ENCODE results near the gene DNMT3A.

Gene DNMT3A

DNA sequence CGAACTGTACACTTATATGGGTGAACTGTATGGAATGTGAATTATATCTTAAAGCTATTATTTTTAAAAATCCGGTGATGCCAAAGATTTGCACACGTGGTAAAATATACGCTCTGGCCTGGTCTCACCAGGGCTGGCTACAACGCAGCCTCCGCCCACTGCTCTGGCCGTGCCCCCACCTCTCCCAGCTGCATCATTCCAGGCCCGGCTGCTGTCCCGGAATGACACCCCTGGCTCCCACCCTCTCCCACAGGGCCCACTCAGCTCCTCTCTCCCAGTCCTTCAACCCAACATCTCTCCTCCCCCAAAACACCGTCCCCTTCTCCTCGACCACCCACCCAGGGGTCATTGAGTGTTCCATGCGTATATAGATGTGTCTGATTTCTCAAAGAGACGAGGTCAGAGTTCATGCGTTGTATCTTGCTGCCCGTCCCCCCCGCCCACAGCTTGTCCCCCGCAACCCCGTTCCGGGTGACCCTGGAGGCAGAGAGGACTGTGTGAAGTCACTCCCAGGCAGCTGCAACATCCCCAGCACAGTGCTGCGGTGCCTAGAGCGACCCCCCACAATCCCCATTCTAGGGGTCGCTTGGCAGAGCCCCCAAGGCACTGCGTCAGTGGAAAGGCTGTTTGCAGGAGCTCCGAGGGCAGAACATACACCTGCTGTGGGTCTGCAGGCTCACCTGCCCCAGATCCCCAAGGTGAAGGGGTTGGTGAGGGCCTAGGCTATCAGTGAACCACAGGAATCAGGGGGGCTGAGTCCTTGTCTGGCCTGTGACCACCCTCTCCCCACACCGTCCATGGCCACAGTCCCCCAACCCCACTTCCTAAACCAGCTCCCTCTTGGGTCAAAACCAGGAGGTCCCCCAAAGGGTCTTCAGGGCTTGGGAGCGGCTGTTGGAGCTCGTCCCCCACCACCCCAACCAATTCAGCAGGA, 13.3 kb downstream of the DNMT3A start:
- TF ChIP-seq TAF1 (IDR thresholded peaks at IDR 0.05; ENCODE audit: borderline replicate concordance, insufficient read depth, low read length) (no peak), SIN3A (IDR thresholded peaks at IDR 0.05; ENCODE audit: borderline replicate concordance, insufficient read depth, low read length) (no peak)
- TF ChIP-seq, protein P1, sequence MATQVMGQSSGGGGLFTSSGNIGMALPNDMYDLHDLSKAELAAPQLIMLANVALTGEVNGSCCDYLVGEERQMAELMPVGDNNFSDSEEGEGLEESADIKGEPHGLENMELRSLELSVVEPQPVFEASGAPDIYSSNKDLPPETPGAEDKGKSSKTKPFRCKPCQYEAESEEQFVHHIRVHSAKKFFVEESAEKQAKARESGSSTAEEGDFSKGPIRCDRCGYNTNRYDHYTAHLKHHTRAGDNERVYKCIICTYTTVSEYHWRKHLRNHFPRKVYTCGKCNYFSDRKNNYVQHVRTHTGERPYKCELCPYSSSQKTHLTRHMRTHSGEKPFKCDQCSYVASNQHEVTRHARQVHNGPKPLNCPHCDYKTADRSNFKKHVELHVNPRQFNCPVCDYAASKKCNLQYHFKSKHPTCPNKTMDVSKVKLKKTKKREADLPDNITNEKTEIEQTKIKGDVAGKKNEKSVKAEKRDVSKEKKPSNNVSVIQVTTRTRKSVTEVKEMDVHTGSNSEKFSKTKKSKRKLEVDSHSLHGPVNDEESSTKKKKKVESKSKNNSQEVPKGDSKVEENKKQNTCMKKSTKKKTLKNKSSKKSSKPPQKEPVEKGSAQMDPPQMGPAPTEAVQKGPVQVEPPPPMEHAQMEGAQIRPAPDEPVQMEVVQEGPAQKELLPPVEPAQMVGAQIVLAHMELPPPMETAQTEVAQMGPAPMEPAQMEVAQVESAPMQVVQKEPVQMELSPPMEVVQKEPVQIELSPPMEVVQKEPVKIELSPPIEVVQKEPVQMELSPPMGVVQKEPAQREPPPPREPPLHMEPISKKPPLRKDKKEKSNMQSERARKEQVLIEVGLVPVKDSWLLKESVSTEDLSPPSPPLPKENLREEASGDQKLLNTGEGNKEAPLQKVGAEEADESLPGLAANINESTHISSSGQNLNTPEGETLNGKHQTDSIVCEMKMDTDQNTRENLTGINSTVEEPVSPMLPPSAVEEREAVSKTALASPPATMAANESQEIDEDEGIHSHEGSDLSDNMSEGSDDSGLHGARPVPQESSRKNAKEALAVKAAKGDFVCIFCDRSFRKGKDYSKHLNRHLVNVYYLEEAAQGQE (IDR thresholded peaks at IDR 0.05; ENCODE audit: insufficient read depth in 1 of 2, low read depth in 2 of 2, low read length in 2 of 2), result no peak

DNA sequence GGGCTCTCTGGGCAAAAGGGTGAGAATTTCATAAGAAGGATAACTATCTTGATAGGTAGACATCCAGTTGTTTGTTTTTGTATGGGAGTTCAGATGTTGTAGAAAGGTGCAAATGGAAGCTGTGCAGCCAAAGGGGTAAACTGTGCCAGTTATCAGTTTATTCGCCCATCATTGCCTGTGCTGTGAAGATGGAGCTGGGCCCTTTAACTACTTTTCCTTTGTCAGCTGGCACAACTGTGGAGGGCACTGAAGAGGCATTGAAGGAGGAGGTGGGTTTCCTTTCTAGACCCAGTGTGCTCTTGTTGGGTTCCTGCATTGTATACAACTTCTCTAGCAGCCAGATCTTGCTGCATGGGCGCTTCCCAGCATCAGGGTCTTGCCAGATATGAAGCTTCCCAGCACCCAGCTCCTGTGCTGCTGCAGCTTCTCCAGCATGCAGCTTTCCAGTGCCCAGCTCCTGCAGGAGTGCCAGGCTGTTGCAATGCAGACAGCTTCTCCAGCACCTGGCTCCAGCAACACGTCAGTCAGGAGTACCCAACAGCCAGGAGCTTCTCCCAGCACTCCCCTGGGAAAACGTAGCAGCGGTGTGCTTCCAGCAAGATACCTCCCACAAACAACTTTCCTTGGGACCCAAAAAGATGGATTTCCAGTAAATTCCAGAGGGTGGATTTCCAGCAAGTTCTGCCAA, 15.3 kb downstream of the DNMT3A start:
- TF ChIP-seq, protein P1 (IDR thresholded peaks at IDR 0.05; ENCODE audit: insufficient read depth in 1 of 2, low read depth in 2 of 2, low read length in 2 of 2), result no peak
- TF ChIP-seq SIN3A (IDR thresholded peaks at IDR 0.05; ENCODE audit: borderline replicate concordance, insufficient read depth, low read length), result no peak
- no peak for TF ChIP-seq TAF1 (IDR thresholded peaks at IDR 0.05; ENCODE audit: borderline replicate concordance, insufficient read depth, low read length)
- TF ChIP-seq POLR2AphosphoS5 (IDR thresholded peaks at IDR 0.05; ENCODE audit: low read depth, low read length), result no peak
- TF ChIP-seq FOXP2 (optimal IDR thresholded peaks at IDR 0.05; ENCODE audit: borderline replicate concordance, extremely low read depth, extremely low read length, insufficient read depth), result no peak

DNA sequence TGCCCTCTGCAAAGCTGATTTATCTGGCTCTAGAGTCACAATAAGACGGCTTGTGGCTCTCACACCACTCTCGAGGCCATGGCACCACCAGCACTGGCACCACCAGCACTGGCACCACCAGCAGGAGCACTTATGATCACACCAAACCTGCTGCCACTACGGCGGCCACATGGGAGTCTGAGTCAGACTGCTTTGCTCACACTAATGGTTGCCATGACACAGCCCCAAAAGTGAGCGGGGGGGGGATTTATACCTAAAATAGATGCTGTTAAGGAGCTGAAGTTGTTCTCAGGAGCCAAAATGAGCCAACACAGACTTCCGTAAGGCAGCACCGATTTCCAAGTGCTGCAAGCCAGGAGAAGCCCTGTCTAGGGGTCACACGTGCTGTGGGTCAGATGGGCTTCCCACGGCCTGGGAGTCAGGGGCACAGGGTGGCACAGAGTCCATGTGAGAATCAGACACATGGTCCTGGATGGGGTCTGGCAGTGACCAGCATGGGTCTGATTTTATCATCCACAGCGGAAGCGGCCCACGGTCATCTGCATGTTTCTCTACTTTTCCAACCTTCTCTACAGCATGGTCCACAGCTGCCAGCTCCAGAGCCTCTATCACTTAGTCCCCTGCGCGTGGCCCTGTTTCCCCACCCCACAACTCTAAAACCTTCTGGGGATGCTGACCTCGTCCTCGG, 16.7 kb downstream of the DNMT3A start:
- TF ChIP-seq FOXP2 (optimal IDR thresholded peaks at IDR 0.05; ENCODE audit: borderline replicate concordance, extremely low read depth, extremely low read length, insufficient read depth) (no peak), SIN3A (IDR thresholded peaks at IDR 0.05; ENCODE audit: borderline replicate concordance, insufficient read depth, low read length) (no peak), POLR2AphosphoS5 (IDR thresholded peaks at IDR 0.05; ENCODE audit: low read depth, low read length) (no peak), TAF1 (IDR thresholded peaks at IDR 0.05; ENCODE audit: borderline replicate concordance, insufficient read depth, low read length) (no peak)
- TF ChIP-seq, protein P1 (IDR thresholded peaks at IDR 0.05; ENCODE audit: insufficient read depth in 1 of 2, low read depth in 2 of 2, low read length in 2 of 2), result no peak

GRCh38 chr2:25324251-25324650, 17.5 kb downstream of the DNMT3A start:
- TF ChIP-seq SIN3A (IDR thresholded peaks at IDR 0.05; ENCODE audit: borderline replicate concordance, insufficient read depth, low read length) (no peak), TAF1 (IDR thresholded peaks at IDR 0.05; ENCODE audit: borderline replicate concordance, insufficient read depth, low read length) (no peak), POLR2AphosphoS5 (IDR thresholded peaks at IDR 0.05; ENCODE audit: low read depth, low read length) (no peak), FOXP2 (optimal IDR thresholded peaks at IDR 0.05; ENCODE audit: borderline replicate concordance, extremely low read depth, extremely low read length, insufficient read depth) (no peak)
- TF ChIP-seq, protein P1 (IDR thresholded peaks at IDR 0.05; ENCODE audit: insufficient read depth in 1 of 2, low read depth in 2 of 2, low read length in 2 of 2), result no peak
